HepG2 (cell line): Measurements from ENCODE around the gene ATRNL1. TPM values are rescaled to one million over a fixed set of nuclear protein-coding genes. Genes with fewer than 3 reads are reported as not detected.

ENCODE experiments used
- ATAC-seq: fragments of 200-7000 bp; cut with Tn5 transposase; 3 replicates; pipeline ENCODE4 v1.9.1; 2020; ENCODE audit warnings: mild to moderate bottlenecking, moderate library complexity
- BruUV-seq: library from RNA; stranded (reverse); fragments of 400-500 nt; replicated peaks from 2 replicates; lab custom pipeline; 2021; lab: Mats Ljungman, UMichigan
- CTCF ChIA-PET: fragments of 300-600 bp; formaldehyde crosslinking; extraction: SDS; loops from one replicate; lab custom pipeline; 2021; ENCODE audit warnings: low total read pairs, inconsistent platforms, low intra/inter-chr PET ratio; lab: Yijun Ruan, JAX
- POLR2A ChIA-PET: fragments of 350-600 bp; sonication (Branson Sonifier 250); formaldehyde crosslinking; loops from one replicate; lab custom pipeline; 2020; ENCODE audit warnings: antibody characterized with exemption, inconsistent platforms; lab: Yijun Ruan, JAX
- DNase-seq: peaks from one replicate; pipeline ENCODE4 v3.0.0-alpha.2; 2015; ENCODE audit warnings: low spot score
- FAIRE-seq: peaks from 3 replicates; lab custom pipeline; 2011; peaks lifted over from hg19 to GRCh38; lab: Jason Lieb, UNC
- H2AFZ ChIP-seq: one replicate; pipeline ENCODE4 v1.6.1; 2011; ENCODE audit warnings: low read length, inconsistent platforms
- H3K27ac ChIP-seq: fragments of 300-600 bp; 3 replicates; pipeline ENCODE4 v1.8.0; 2011; ENCODE audit warnings: mixed run types, mild to moderate bottlenecking, mixed read lengths, low read length, inconsistent platforms; ENCODE audit not compliant: insufficient read depth; ENCODE audit errors: extremely low read length
- H3K27me3 ChIP-seq, 2 experiments: fragments of 200-600 bp in 1 of 2; 2 replicates in 1 of 2; 3 replicates in 1 of 2; pipeline versions ENCODE4 v1.6.0 to v1.8.0; 2011; ENCODE audit warnings: low read length in 2 of 2, mild to moderate bottlenecking in 2 of 2, moderate library complexity in 2 of 2, inconsistent platforms in 1 of 2; ENCODE audit not compliant: insufficient read depth in 2 of 2, control insufficient read depth in 1 of 2
- H3K36me3 ChIP-seq, 2 experiments: fragments of 200-600 bp in 1 of 2; replicated peaks in 1 of 2; 2 replicates in 1 of 2; 3 replicates in 1 of 2; pipeline versions ENCODE4 v1.5.1 to v1.8.0; 2011; ENCODE audit warnings: low read length in 2 of 2, inconsistent platforms in 1 of 2; ENCODE audit not compliant: insufficient read depth in 2 of 2, control insufficient read depth in 1 of 2
- H3K4me1 ChIP-seq: 2 replicates; pipeline ENCODE4 v1.5.1; 2012; ENCODE audit warnings: low read length, inconsistent platforms; ENCODE audit not compliant: insufficient read depth
- H3K4me2 ChIP-seq: 2 replicates; pipeline ENCODE4 v1.6.0; 2011; ENCODE audit warnings: low read depth, low read length, inconsistent platforms
- H3K4me3 ChIP-seq, 3 experiments: fragments of 200-600 bp in 1 of 3; sonication (generic), shearing (Covaris generic) in 1 of 3; replicated peaks in 1 of 3; 2 replicates each; pipeline ENCODE4 v1.5.1; 2011 to 2016; ENCODE audit warnings: low read length in 3 of 3, inconsistent platforms in 2 of 3, low read depth in 2 of 3, mild to moderate bottlenecking in 2 of 3, control low read depth in 1 of 3, mixed read lengths in 1 of 3; ENCODE audit not compliant: insufficient read depth in 1 of 3
- H3K79me2 ChIP-seq: one replicate; pipeline ENCODE4 v1.6.1; 2011; ENCODE audit warnings: low read length, inconsistent platforms; ENCODE audit not compliant: insufficient read depth
- H3K9ac ChIP-seq: 2 replicates; pipeline ENCODE4 v1.6.0; 2011; ENCODE audit warnings: mild to moderate bottlenecking, low read depth, low read length, inconsistent platforms; ENCODE audit not compliant: insufficient read depth
- H3K9me3 ChIP-seq: 2 replicates; pipeline ENCODE4 v1.5.1; 2012; ENCODE audit warnings: mild to moderate bottlenecking, low read length
- H4K20me1 ChIP-seq: 2 replicates; pipeline ENCODE4 v1.6.0; 2011; ENCODE audit warnings: inconsistent platforms, mild to moderate bottlenecking, low read length, moderate library complexity; ENCODE audit not compliant: insufficient read depth
- JUNB ChIP-seq: sonication (generic); formaldehyde crosslinking; IDR thresholded peaks from 2 replicates; pipeline ENCODE4 v1.8.0; 2022; ENCODE audit warnings: missing genetic modification reagents, mild to moderate bottlenecking, borderline replicate concordance
- KLF11 ChIP-seq: IDR thresholded peaks from 2 replicates; pipeline ENCODE4 v1.6.1; 2016; ENCODE audit warnings: missing compliant biosample characterization
- MTA1 ChIP-seq: sonication (generic); formaldehyde crosslinking; IDR thresholded peaks from 2 replicates; pipeline ENCODE4 v1.4.0; 2020; ENCODE audit warnings: missing genetic modification reagents, mild to moderate bottlenecking, borderline replicate concordance
- MTF2 ChIP-seq: sonication (generic); formaldehyde crosslinking; IDR thresholded peaks from 2 replicates; pipeline ENCODE4 v1.5.0; 2020; ENCODE audit warnings: missing genetic modification reagents, borderline replicate concordance
- NFKB2 ChIP-seq: sonication (generic); formaldehyde crosslinking; IDR thresholded peaks from 2 replicates; pipeline ENCODE4 v1.4.0; 2020; ENCODE audit warnings: missing genetic modification reagents, borderline replicate concordance
- PPARG ChIP-seq: conservative IDR thresholded peaks from 2 replicates; pipeline ENCODE4 v1.6.1; 2016; ENCODE audit warnings: missing biosample characterization, missing genetic modification reagents
- SAP130 ChIP-seq: IDR thresholded peaks from 2 replicates; pipeline ENCODE4 v1.6.1; 2016; ENCODE audit warnings: low read depth
- ZBTB39 ChIP-seq: sonication (generic); formaldehyde crosslinking; IDR thresholded peaks from 2 replicates; pipeline ENCODE4 v1.5.0; 2020; ENCODE audit warnings: missing genetic modification reagents
- ZNF326 ChIP-seq: sonication (generic); formaldehyde crosslinking; IDR thresholded peaks from 2 replicates; pipeline ENCODE4 v1.4.0; 2020; ENCODE audit warnings: missing genetic modification reagents, borderline replicate concordance
- ZNF337 ChIP-seq: sonication (generic); formaldehyde crosslinking; IDR thresholded peaks from 2 replicates; pipeline ENCODE4 v1.5.1; 2020; ENCODE audit warnings: missing genetic modification reagents, low read depth, mild to moderate bottlenecking, borderline replicate concordance
- ZNF414 ChIP-seq: sonication (generic); formaldehyde crosslinking; IDR thresholded peaks from 2 replicates; pipeline ENCODE4 v1.5.0; 2020; ENCODE audit warnings: missing genetic modification reagents
- ZNF460 ChIP-seq: sonication (generic); formaldehyde crosslinking; IDR thresholded peaks from 2 replicates; pipeline ENCODE4 v1.5.1; 2020; ENCODE audit warnings: missing genetic modification reagents, mild to moderate bottlenecking, borderline replicate concordance
- ZNF549 ChIP-seq: sonication (generic); formaldehyde crosslinking; IDR thresholded peaks from 2 replicates; pipeline ENCODE4 v1.5.0; 2020; ENCODE audit warnings: missing genetic modification reagents
- ZNF709 ChIP-seq: sonication (generic); formaldehyde crosslinking; IDR thresholded peaks from 2 replicates; pipeline ENCODE4 v1.5.0; 2020; ENCODE audit warnings: mild to moderate bottlenecking, missing genetic modification reagents
- ZNF75D ChIP-seq: sonication (generic); formaldehyde crosslinking; IDR thresholded peaks from 2 replicates; pipeline ENCODE4 v1.8.1; 2023; ENCODE audit warnings: missing genetic modification reagents, mild to moderate bottlenecking, borderline replicate concordance
- ZNF839 ChIP-seq: sonication (generic); formaldehyde crosslinking; IDR thresholded peaks from 2 replicates; pipeline ENCODE4 v1.4.0; 2020; ENCODE audit warnings: missing genetic modification reagents, mild to moderate bottlenecking, borderline replicate concordance
- WGBS: methylation state at CpG from one replicate; pipeline ENCODE4 v1.1.6; 2017; ENCODE audit warnings: low lambda C conversion rate; 5-methylcytosine and 5-hydroxymethylcytosine counted together
- in situ Hi-C: cut with HindIII; loops from 2 replicates; pipeline ENCODE4 v1.10.0; 2017; ENCODE audit warnings: low pct_unique_long_range_greater_than_20kb; ENCODE audit not compliant: extremely low pct_ligation_motif_present
- intact Hi-C: fragments of 100-400 bp; cut with micrococcal nuclease; formaldehyde crosslinking; loops from one replicate; pipeline ENCODE4 v1.10.0; 2022; ENCODE audit not compliant: unreplicated experiment
- polyA plus RNA-seq, 8 experiments: library from polyadenylated mRNA; depleted of rRNA in 3 of 8; stranded (reverse) in 7 of 8; unstranded in 1 of 8; fragments of >200 nt; fragmentation: Illumina TruSeq in 4 of 8; extraction: Trizol in 4 of 8; gene quantifications; 2 replicates each; pipeline versions ENCODE4 v1.2.1 to v1.2.3, GENCODE V29; 2011 to 2016; ENCODE audit warnings: low read depth in 4 of 8, missing spikeins in 1 of 8, mixed read lengths in 1 of 8; ENCODE audit not compliant: insufficient read depth in 1 of 8
- total RNA-seq, 5 experiments: library from RNA; depleted of rRNA; stranded (reverse); fragments of >200 nt; fragmentation: Illumina TruSeq; extraction: Trizol; gene quantifications; 2 replicates each; pipeline ENCODE4 v1.2.3, GENCODE V29; 2016; ENCODE audit warnings: low read depth in 1 of 5
- TF ChIP-seq, protein P1 (sequence below): sonication (generic); formaldehyde crosslinking; IDR thresholded peaks from 2 replicates; pipeline ENCODE4 v1.4.0; 2020; ENCODE audit warnings: low read depth, mild to moderate bottlenecking, missing genetic modification reagents

The ATRNL1 gene
- total and polyA plus RNA-seq, 2 of the 13 experiments (the other 11 are each of a cell fraction or from before 2014, with no cell fraction given): 0.04 TPM; not detected in 1

DNA sequence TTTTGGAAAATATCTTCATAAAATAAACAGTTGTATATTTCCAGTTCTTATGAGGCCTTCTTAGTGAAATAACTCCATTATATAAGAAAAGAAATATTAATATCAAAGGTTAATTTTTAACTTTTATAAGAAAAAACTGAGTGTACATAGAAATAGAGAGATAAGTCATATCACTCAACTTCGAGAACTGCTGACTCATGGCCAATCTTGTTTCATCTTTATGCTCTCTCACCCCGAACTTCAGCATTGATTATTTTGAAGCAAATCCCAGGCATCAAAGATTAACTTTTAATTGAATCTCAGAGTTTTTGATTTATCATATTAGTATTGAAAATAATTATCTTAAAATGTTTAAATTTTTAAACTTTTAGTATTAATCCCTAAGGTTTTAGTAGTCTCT lies 652.8 kb downstream of the ATRNL1 start (continued):
- TF ChIP-seq PPARG (CRISPR knock-in tag) (no peak), ZNF337 (CRISPR knock-in tag) (no peak), ZBTB39 (CRISPR knock-in tag) (no peak), KLF11 (CRISPR knock-in tag) (no peak)

- H3K9ac ChIP-seq: no peak overlapping the region
- BruUV-seq: no TSS peak
- H3K36me3 ChIP-seq: no peaks in the 10 kb centered on the region
- no peaks in the 10 kb centered on the region for H3K9me3 ChIP-seq
- FAIRE-seq: no peak
- intact Hi-C loops: no loop called here
- 4% methylated on average over 2 of the region's 2 CpGs for WGBS
- TF ChIP-seq ZNF549: no peak
- no peak for TF ChIP-seq JUNB
- TF ChIP-seq ZNF709: no peak
- TF ChIP-seq MTF2 (CRISPR knock-in tag): no peak
- no peak for TF ChIP-seq MTA1 (CRISPR knock-in tag)
- no peak for TF ChIP-seq ZNF414 (CRISPR knock-in tag)
- TF ChIP-seq SAP130: no peak
- TF ChIP-seq NFKB2 (CRISPR knock-in tag): no peak
- no peak for TF ChIP-seq ZNF460
- TF ChIP-seq ZNF326 (CRISPR knock-in tag): no peak
- TF ChIP-seq, protein P1, sequence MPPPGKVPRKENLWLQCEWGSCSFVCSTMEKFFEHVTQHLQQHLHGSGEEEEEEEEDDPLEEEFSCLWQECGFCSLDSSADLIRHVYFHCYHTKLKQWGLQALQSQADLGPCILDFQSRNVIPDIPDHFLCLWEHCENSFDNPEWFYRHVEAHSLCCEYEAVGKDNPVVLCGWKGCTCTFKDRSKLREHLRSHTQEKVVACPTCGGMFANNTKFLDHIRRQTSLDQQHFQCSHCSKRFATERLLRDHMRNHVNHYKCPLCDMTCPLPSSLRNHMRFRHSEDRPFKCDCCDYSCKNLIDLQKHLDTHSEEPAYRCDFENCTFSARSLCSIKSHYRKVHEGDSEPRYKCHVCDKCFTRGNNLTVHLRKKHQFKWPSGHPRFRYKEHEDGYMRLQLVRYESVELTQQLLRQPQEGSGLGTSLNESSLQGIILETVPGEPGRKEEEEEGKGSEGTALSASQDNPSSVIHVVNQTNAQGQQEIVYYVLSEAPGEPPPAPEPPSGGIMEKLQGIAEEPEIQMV (CRISPR knock-in tag): no peak
- no peak for TF ChIP-seq ZNF75D (CRISPR knock-in tag)
- no peak for TF ChIP-seq ZNF839 (CRISPR knock-in tag)
- TF ChIP-seq, all 625 proteins: peak for 0
- Histone ChIP-seq H3K4me1 (no peaks in the 10 kb centered on the region), H3K79me2 (no peaks in the 10 kb centered on the region), H3K4me3 (no peak overlapping the region), H3K27me3 (no peaks in the 10 kb centered on the region; a peak in 1 of 5 replicates), H3K4me2 (no peak overlapping the region), H2AFZ (no peak overlapping the region), H4K20me1 (no peaks in the 10 kb centered on the region), H3K27ac (no peak overlapping the region)
- ChIA-PET POLR2A (no interaction called here), CTCF (no interaction called here)
- in situ Hi-C loops: no loop called here
- ATAC-seq (no peak), DNase-seq (no peak)
Measured at GRCh38 chr10:115747811-115748210, 654.6 kb downstream of the ATRNL1 start.
